NOMO-1 (cell line): ENCODE results near the gene NDUFAF7.
"Not testable (repeated sequence)": the region's sequence is repeated elsewhere in the genome, so short reads cannot be mapped to it uniquely, and the experiment has no call there.

ENCODE experiments used
- DNase-seq, 2 experiments: peaks; one replicate each; lab custom pipeline; 2025; ENCODE audit not compliant: unreplicated experiment in 2 of 2; lab: John Stamatoyannopoulos, UW

NDUFAF7 gene

GRCh38 chr2:37211939-37212338, 19.5 kb upstream of the NDUFAF7 start:
- DNase-seq, result no peak

GRCh38 chr2:37215250-37215649, 16.2 kb upstream of the NDUFAF7 start:
- DNase-seq, result peak in 1 of 2 experiments; percentile 14

GRCh38 chr2:37219046-37219445, 12.4 kb upstream of the NDUFAF7 start:
- no peak for DNase-seq

GRCh38 chr2:37223131-37223530, 8.3 kb upstream of the NDUFAF7 start:
- no peak for DNase-seq

GRCh38 chr2:37224063-37224462, 7.4 kb upstream of the NDUFAF7 start:
- no peak for DNase-seq

GRCh38 chr2:37225129-37225528, 6.3 kb upstream of the NDUFAF7 start:
- not testable (repeated sequence) for DNase-seq

- no peak for DNase-seq
Measured at GRCh38 chr2:37226863-37227262, 4.6 kb upstream of the NDUFAF7 start.

GRCh38 chr2:37228788-37229187, 2.7 kb upstream of the NDUFAF7 start:
- DNase-seq, result no peak

GRCh38 chr2:37230581-37230980, 877 bp upstream of the NDUFAF7 start:
- no peak for DNase-seq

- DNase-seq, result peak in 1 of 2 experiments; percentile 13
Measured at GRCh38 chr2:37232131-37232933, 874 bp downstream of the NDUFAF7 start.

- no peak for DNase-seq
Measured at GRCh38 chr2:37243435-37243834, 12.0 kb downstream of the NDUFAF7 start.

- no peak for DNase-seq
Measured at GRCh38 chr2:37244017-37244416, 12.6 kb downstream of the NDUFAF7 start.

- no peak for DNase-seq
Measured at GRCh38 chr2:37244755-37245154, 13.3 kb downstream of the NDUFAF7 start.

- DNase-seq, result no peak
Measured at GRCh38 chr2:37246205-37246604, 14.7 kb downstream of the NDUFAF7 start.

- DNase-seq, result no peak
Measured at GRCh38 chr2:37250869-37251740, 19.6 kb downstream of the NDUFAF7 start.

GRCh38 chr2:37262522-37262921, 31.1 kb downstream of the NDUFAF7 start:
- peak; percentile 45 to 68 for DNase-seq

GRCh38 chr2:37263839-37264238, 32.4 kb downstream of the NDUFAF7 start:
- no peak for DNase-seq

GRCh38 chr2:37267685-37268084, 36.2 kb downstream of the NDUFAF7 start:
- no peak for DNase-seq

GRCh38 chr2:37268111-37268510, 36.7 kb downstream of the NDUFAF7 start:
- DNase-seq, result no peak

- no peak for DNase-seq
Measured at GRCh38 chr2:37271376-37272067, 40.1 kb downstream of the NDUFAF7 start.

- DNase-seq, result peak in 1 of 2 experiments; percentile 7
Measured at GRCh38 chr2:37274359-37274965, 43.0 kb downstream of the NDUFAF7 start.
